K562 (cell line): ENCODE results near the gene FAM20B. TPM values are rescaled to one million over a fixed set of nuclear protein-coding genes. Genes with fewer than 3 reads are reported as not detected.

Source experiments
- ATAC-seq: fragments of 200-7000 bp; cut with Tn5 transposase; 3 replicates; pipeline ENCODE4 v1.9.1; 2020; ENCODE audit warnings: moderate library complexity
- BruUV-seq: library from RNA; stranded (reverse); fragments of 400-500 nt; replicated peaks from 2 replicates; lab custom pipeline; 2021; lab: Mats Ljungman, UMichigan
- CTCF ChIA-PET: fragments of 300-600 bp; formaldehyde crosslinking; extraction: SDS; loops from one replicate; lab custom pipeline; 2021; ENCODE audit warnings: low intra/inter-chr PET ratio; lab: Yijun Ruan, JAX
- POLR2A ChIA-PET: fragments of 300-600, 350-650 bp; sonication (Branson Sonifier 250); formaldehyde crosslinking; extraction: SDS; loops from one replicate; lab custom pipeline; 2021; ENCODE audit warnings: antibody characterized with exemption, inconsistent platforms; lab: Yijun Ruan, JAX
- DNase-seq, 4 experiments: peaks; one replicate each; pipeline versions ENCODE4 v3.0.0 to v3.0.0-alpha.2; 2011 to 2018; ENCODE audit warnings: low spot score in 3 of 4, mixed read lengths in 3 of 4; ENCODE audit errors: extremely low read depth in 1 of 4
- FAIRE-seq: peaks from 2 replicates; lab custom pipeline; 2011; peaks lifted over from hg19 to GRCh38; lab: Jason Lieb, UNC
- H2AFZ ChIP-seq: 2 replicates; pipeline ENCODE4 v1.6.0; 2011; ENCODE audit warnings: low read depth, low read length, control low read depth, inconsistent platforms
- H3K27ac ChIP-seq: fragments of 200-600 bp; 3 replicates; pipeline ENCODE4 v1.8.0; 2011; ENCODE audit warnings: low read depth, mild to moderate bottlenecking, control low read depth, inconsistent platforms, low read length, moderate library complexity, mixed read lengths; ENCODE audit errors: extremely low read depth
- H3K27me3 ChIP-seq, 2 experiments: fragments of 300-600 bp in 1 of 2; 2 replicates in 1 of 2; 3 replicates in 1 of 2; pipeline versions ENCODE4 v1.6.0 to v1.8.0; 2011; ENCODE audit warnings: inconsistent platforms in 2 of 2, low read length in 2 of 2, mild to moderate bottlenecking in 1 of 2, mixed read lengths in 1 of 2, moderate library complexity in 1 of 2; ENCODE audit not compliant: control insufficient read depth in 2 of 2, insufficient read depth in 2 of 2
- H3K36me3 ChIP-seq: fragments of 300-600 bp; 3 replicates; pipeline ENCODE4 v1.8.0; 2011; ENCODE audit warnings: mild to moderate bottlenecking, low read length, inconsistent platforms; ENCODE audit not compliant: control insufficient read depth, insufficient read depth
- H3K4me1 ChIP-seq, 2 experiments: fragments of 200-600 bp in 1 of 2; replicated peaks in 1 of 2; 2 replicates in 1 of 2; 3 replicates in 1 of 2; pipeline versions ENCODE4 v1.5.1 to v1.8.0; 2011; ENCODE audit warnings: inconsistent platforms in 2 of 2, low read length in 2 of 2, mild to moderate bottlenecking in 1 of 2, mixed read lengths in 1 of 2, moderate library complexity in 1 of 2; ENCODE audit not compliant: control insufficient read depth in 2 of 2, insufficient read depth in 2 of 2
- H3K4me2 ChIP-seq: 2 replicates; pipeline ENCODE4 v1.6.1; 2011; ENCODE audit warnings: low read length, control low read depth, inconsistent platforms, mixed read lengths; ENCODE audit not compliant: insufficient read depth
- H3K4me3 ChIP-seq: fragments of 200-600 bp; sonication (generic), shearing (Covaris generic); 2 replicates; pipeline ENCODE4 v1.5.1; 2016; ENCODE audit warnings: control low read depth, inconsistent platforms
- H3K79me2 ChIP-seq: fragments of 200-600 bp; 3 replicates; pipeline ENCODE4 v1.8.0; 2011; ENCODE audit warnings: low read length, inconsistent platforms; ENCODE audit not compliant: control insufficient read depth, insufficient read depth
- H3K9ac ChIP-seq, 2 experiments: 2 replicates each; pipeline versions ENCODE4 v1.6.0 to v1.6.1; 2011; ENCODE audit warnings: low read depth in 2 of 2, low read length in 2 of 2, control low read depth in 1 of 2, inconsistent platforms in 1 of 2, mild to moderate bottlenecking in 1 of 2, mixed read lengths in 1 of 2; ENCODE audit not compliant: insufficient read depth in 1 of 2
- H3K9me1 ChIP-seq: one replicate; pipeline ENCODE4 v1.6.0; 2011; ENCODE audit warnings: inconsistent platforms, mild to moderate bottlenecking, low read length, moderate library complexity; ENCODE audit not compliant: control insufficient read depth, insufficient read depth
- H3K9me3 ChIP-seq: replicated peaks from 2 replicates; pipeline ENCODE4 v1.5.1; 2011; ENCODE audit warnings: low read depth, low read length, inconsistent platforms; ENCODE audit not compliant: control insufficient read depth, insufficient read depth
- H4K20me1 ChIP-seq: replicated peaks from 2 replicates; pipeline ENCODE4 v1.6.1; 2011; ENCODE audit warnings: low read length, inconsistent platforms, mixed read lengths; ENCODE audit not compliant: control insufficient read depth, insufficient read depth
- CAMTA2 ChIP-seq: fragments of 250-450 bp; sonication (Bioruptor Pico); conservative IDR thresholded peaks from 2 replicates; pipeline ENCODE4 v1.5.1; 2022
- DDX20 ChIP-seq: fragments of 450-650 bp; IDR thresholded peaks from 2 replicates; pipeline ENCODE4 v1.6.1; 2016; ENCODE audit warnings: missing genetic modification characterization, low read depth, mild to moderate bottlenecking, missing compliant biosample characterization, moderate library complexity
- HSF4 ChIP-seq: fragments of 250-450 bp; sonication (Bioruptor Pico); IDR thresholded peaks from 2 replicates; pipeline ENCODE4 v2.1.2; 2022; ENCODE audit warnings: mild to moderate bottlenecking, moderate library complexity, borderline replicate concordance
- NCOA1 ChIP-seq: fragments of 450-650 bp; IDR thresholded peaks from 2 replicates; pipeline ENCODE4 v1.6.1; 2016; ENCODE audit warnings: low read depth
- NEUROD1 ChIP-seq: fragments of 150-350 bp; IDR thresholded peaks from 2 replicates; pipeline ENCODE4 v1.6.1; 2014; ENCODE audit warnings: borderline replicate concordance, low read length, low read depth; ENCODE audit not compliant: partially characterized antibody
- NR1H2 ChIP-seq: sonication (generic); formaldehyde crosslinking; IDR thresholded peaks from 2 replicates; pipeline ENCODE4 v1.4.0; 2020; ENCODE audit warnings: mild to moderate bottlenecking, missing genetic modification reagents
- PHF8 ChIP-seq: fragments of 200-600 bp; sonication (generic); IDR thresholded peaks from 2 replicates; pipeline ENCODE4 v1.6.1; 2012; ENCODE audit warnings: mixed run types, mild to moderate bottlenecking, inconsistent platforms, low read length, moderate library complexity, borderline replicate concordance
- PTTG1 ChIP-seq: fragments of 450-650 bp; IDR thresholded peaks from 2 replicates; pipeline ENCODE4 v1.6.1; 2016; ENCODE audit warnings: low read depth, mild to moderate bottlenecking, missing genetic modification characterization, missing compliant biosample characterization
- THRAP3 ChIP-seq: fragments of 450-650 bp; IDR thresholded peaks from 2 replicates; pipeline ENCODE4 v1.6.1; 2016; ENCODE audit warnings: mild to moderate bottlenecking, inconsistent platforms, borderline replicate concordance
- XRCC4 ChIP-seq: IDR thresholded peaks from one replicate; pipeline ENCODE4 v1.6.1; 2011; ENCODE audit not compliant: insufficient read depth, insufficient read length; ENCODE audit errors: extremely low read depth
- YBX1 ChIP-seq: fragments of 450-650 bp; IDR thresholded peaks from 2 replicates; pipeline ENCODE4 v1.7.1; 2016; ENCODE audit warnings: mild to moderate bottlenecking
- ZBTB8A ChIP-seq: fragments of 450-650 bp; IDR thresholded peaks from 2 replicates; pipeline ENCODE4 v1.6.1; 2018; ENCODE audit warnings: mild to moderate bottlenecking, moderate library complexity; ENCODE audit not compliant: partially characterized antibody
- ZNF253 ChIP-seq: fragments of 250-450 bp; sonication (Bioruptor Pico); conservative IDR thresholded peaks from 2 replicates; pipeline ENCODE4 v1.6.1; 2021; ENCODE audit warnings: mild to moderate bottlenecking
- ZNF263 ChIP-seq: sonication (generic); formaldehyde crosslinking; IDR thresholded peaks from 2 replicates; pipeline ENCODE4 v1.8.0; 2022; ENCODE audit warnings: mild to moderate bottlenecking, missing genetic modification reagents, borderline replicate concordance
- ZNF76 ChIP-seq: fragments of 250-450 bp; sonication (Bioruptor Pico); IDR thresholded peaks from 2 replicates; pipeline ENCODE4 v1.4.0; 2020; ENCODE audit warnings: mild to moderate bottlenecking, moderate library complexity, borderline replicate concordance
- WGBS: fragments of 100-300 bp; shearing (Covaris generic); methylation state at CpG from one replicate; pipeline ENCODE4 v1.1.6; 2016; ENCODE audit warnings: low coverage, mixed read lengths; ENCODE audit not compliant: insufficient coverage; ENCODE audit errors: missing lambda C conversion rate; 5-methylcytosine and 5-hydroxymethylcytosine counted together
- in situ Hi-C: fragments of 300-500 bp; cut with MboI; formaldehyde crosslinking; loops from 4 replicates; pipeline ENCODE4 v1.15.0; 2018; ENCODE audit warnings: inconsistent platforms, mixed read lengths
- intact Hi-C: fragments of 100-400 bp; cut with micrococcal nuclease; formaldehyde crosslinking; loops from 2 replicates; pipeline ENCODE4 v1.14.2; 2022
- polyA plus RNA-seq, 8 experiments: library from polyadenylated mRNA; depleted of rRNA in 4 of 8; stranded (reverse) in 5 of 8; unstranded in 3 of 8; fragments of >200 nt; fragmentation: Nextera tagmentation in 2 of 8; fragmentation: Illumina TruSeq in 1 of 8; extraction: Ambion mirVana in 2 of 8; extraction: Trizol in 1 of 8; gene quantifications; 2 replicates each; pipeline versions ENCODE4 v1.2.1 to v1.2.3, GENCODE V29; 2011 to 2014; ENCODE audit warnings: inconsistent platforms in 1 of 8, missing spikeins in 1 of 8
- total RNA-seq, 7 experiments: library from RNA; depleted of rRNA in 6 of 7; stranded (reverse); fragments of >200 nt in 6 of 7; fragmentation: Illumina TruSeq in 2 of 7; extraction: Trizol in 2 of 7; gene quantifications; 2 replicates each; pipeline versions ENCODE4 v1.2.1 to v1.2.3, GENCODE V29; 2011 to 2021; ENCODE audit warnings: low replicate concordance in 1 of 7
- TF ChIP-seq, protein P1 (sequence below): sonication (generic); formaldehyde crosslinking; IDR thresholded peaks from 2 replicates; pipeline ENCODE4 v1.8.0; 2022; ENCODE audit warnings: mild to moderate bottlenecking, missing genetic modification reagents
- TF ChIP-seq, protein P2 (sequence below): fragments of 450-650 bp; IDR thresholded peaks from 2 replicates; pipeline ENCODE4 v1.6.1; 2016; ENCODE audit warnings: borderline replicate concordance
- TF ChIP-seq, protein P3 (sequence below): fragments of 250-450 bp; sonication (Bioruptor Pico); IDR thresholded peaks from 2 replicates; pipeline ENCODE4 v1.8.0; 2021; ENCODE audit warnings: moderate library complexity, mild to moderate bottlenecking, inconsistent platforms

Gene FAM20B
- total and polyA plus RNA-seq, 9 of the 15 experiments (the other 6 are each of a cell fraction or from before 2014, with no cell fraction given) = 7.2 to 67.5 (median 42.9) TPM

DNA sequence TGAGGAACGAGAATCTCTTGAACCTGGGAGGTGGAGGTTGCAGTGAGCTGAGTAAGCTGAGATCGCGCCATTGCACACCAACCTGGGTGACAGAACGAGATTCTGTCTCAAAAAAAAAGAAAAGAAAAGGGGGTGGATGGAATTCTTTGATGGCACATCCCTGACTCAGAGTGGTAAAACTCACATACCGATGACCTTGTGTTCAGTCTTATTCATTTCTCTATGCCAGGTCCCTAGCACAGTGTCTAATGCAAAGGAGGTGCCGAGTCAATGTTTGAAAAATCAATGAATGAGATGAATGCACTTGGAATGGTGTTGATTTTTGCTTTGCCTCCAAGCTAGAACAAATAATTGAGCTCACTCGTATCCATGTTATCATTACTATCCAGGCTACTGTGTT is 18.5 kb upstream of the FAM20B start:
- POLR2A ChIA-PET = interaction anchor here (0.6 to 3.3 kb wide), 2 partner anchors 10 to 438 kb away, joined by 3 to 13 read pairs; no protein-coding TSS in a partner anchor
- BruUV-seq = no TSS peak
- no peak for DNase-seq
- H3K27ac ChIP-seq = no peak overlapping the region
- intact Hi-C loops (loop anchor here (10.0 kb wide), 1 partner anchor 702 kb away; no protein-coding TSS in a partner anchor), in situ Hi-C loops (loop anchor here (5.0 to 10.0 kb wide), 2 partner anchors 240 to 472 kb away; no protein-coding TSS in a partner anchor)
- H3K27me3 ChIP-seq = no peaks in the 10 kb centered on the region
- no peaks in the 10 kb centered on the region for H4K20me1 ChIP-seq
- no peaks in the 10 kb centered on the region for H3K9me3 ChIP-seq
- H3K36me3 ChIP-seq = no peaks in the 10 kb centered on the region
- CTCF ChIA-PET = interaction anchor here (0.7 kb wide), 1 partner anchor 631 kb away, joined by 4 read pairs; no protein-coding TSS in a partner anchor
- peaks cover 6 to 11% of the 10 kb centered on the region in 2 experiments; a peak in 4 of 5 replicates for H3K4me1 ChIP-seq
- H3K4me2 ChIP-seq = no peak overlapping the region
- ATAC-seq = no peak
- FAIRE-seq = no peak
- no peak overlapping the region for H3K9ac ChIP-seq
- 68% methylated on average over 7 of the region's 7 CpGs for WGBS
- H3K79me2 ChIP-seq = no peaks in the 10 kb centered on the region
- no peak overlapping the region for H3K4me3 ChIP-seq
- peaks cover 4% of the 10 kb centered on the region for H3K9me1 ChIP-seq
- no peak overlapping the region for H2AFZ ChIP-seq
- TF ChIP-seq PTTG1 (tag) = no peak
- TF ChIP-seq ZBTB8A = no peak
- TF ChIP-seq, protein P1, sequence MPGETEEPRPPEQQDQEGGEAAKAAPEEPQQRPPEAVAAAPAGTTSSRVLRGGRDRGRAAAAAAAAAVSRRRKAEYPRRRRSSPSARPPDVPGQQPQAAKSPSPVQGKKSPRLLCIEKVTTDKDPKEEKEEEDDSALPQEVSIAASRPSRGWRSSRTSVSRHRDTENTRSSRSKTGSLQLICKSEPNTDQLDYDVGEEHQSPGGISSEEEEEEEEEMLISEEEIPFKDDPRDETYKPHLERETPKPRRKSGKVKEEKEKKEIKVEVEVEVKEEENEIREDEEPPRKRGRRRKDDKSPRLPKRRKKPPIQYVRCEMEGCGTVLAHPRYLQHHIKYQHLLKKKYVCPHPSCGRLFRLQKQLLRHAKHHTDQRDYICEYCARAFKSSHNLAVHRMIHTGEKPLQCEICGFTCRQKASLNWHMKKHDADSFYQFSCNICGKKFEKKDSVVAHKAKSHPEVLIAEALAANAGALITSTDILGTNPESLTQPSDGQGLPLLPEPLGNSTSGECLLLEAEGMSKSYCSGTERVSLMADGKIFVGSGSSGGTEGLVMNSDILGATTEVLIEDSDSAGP (CRISPR knock-in tag) = no peak
- TF ChIP-seq DDX20 = no peak
- no peak for TF ChIP-seq ZNF76 (CRISPR knock-in tag)
- TF ChIP-seq CAMTA2 (CRISPR knock-in tag) = no peak
- no peak for TF ChIP-seq HSF4
- no peak for TF ChIP-seq NEUROD1
- TF ChIP-seq YBX1 = no peak
- TF ChIP-seq, protein P2, sequence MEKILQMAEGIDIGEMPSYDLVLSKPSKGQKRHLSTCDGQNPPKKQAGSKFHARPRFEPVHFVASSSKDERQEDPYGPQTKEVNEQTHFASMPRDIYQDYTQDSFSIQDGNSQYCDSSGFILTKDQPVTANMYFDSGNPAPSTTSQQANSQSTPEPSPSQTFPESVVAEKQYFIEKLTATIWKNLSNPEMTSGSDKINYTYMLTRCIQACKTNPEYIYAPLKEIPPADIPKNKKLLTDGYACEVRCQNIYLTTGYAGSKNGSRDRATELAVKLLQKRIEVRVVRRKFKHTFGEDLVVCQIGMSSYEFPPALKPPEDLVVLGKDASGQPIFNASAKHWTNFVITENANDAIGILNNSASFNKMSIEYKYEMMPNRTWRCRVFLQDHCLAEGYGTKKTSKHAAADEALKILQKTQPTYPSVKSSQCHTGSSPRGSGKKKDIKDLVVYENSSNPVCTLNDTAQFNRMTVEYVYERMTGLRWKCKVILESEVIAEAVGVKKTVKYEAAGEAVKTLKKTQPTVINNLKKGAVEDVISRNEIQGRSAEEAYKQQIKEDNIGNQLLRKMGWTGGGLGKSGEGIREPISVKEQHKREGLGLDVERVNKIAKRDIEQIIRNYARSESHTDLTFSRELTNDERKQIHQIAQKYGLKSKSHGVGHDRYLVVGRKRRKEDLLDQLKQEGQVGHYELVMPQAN = no peak
- TF ChIP-seq PHF8 = no peak
- no peak for TF ChIP-seq THRAP3
- no peak for TF ChIP-seq ZNF253 (CRISPR knock-in tag)
- no peak for TF ChIP-seq NR1H2 (CRISPR knock-in tag)
- TF ChIP-seq XRCC4 = no peak
- TF ChIP-seq, protein P3, sequence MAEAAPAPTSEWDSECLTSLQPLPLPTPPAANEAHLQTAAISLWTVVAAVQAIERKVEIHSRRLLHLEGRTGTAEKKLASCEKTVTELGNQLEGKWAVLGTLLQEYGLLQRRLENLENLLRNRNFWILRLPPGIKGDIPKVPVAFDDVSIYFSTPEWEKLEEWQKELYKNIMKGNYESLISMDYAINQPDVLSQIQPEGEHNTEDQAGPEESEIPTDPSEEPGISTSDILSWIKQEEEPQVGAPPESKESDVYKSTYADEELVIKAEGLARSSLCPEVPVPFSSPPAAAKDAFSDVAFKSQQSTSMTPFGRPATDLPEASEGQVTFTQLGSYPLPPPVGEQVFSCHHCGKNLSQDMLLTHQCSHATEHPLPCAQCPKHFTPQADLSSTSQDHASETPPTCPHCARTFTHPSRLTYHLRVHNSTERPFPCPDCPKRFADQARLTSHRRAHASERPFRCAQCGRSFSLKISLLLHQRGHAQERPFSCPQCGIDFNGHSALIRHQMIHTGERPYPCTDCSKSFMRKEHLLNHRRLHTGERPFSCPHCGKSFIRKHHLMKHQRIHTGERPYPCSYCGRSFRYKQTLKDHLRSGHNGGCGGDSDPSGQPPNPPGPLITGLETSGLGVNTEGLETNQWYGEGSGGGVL (CRISPR knock-in tag) = no peak
- no peak for TF ChIP-seq ZNF263 (CRISPR knock-in tag)
- TF ChIP-seq NCOA1 = no peak
